GM12878 (cell line): ENCODE results near the gene GJD3.

ENCODE experiments used
- CTCF ChIP-seq, 3 experiments: IDR thresholded peaks in 2 of 3; conservative IDR thresholded peaks in 1 of 3; 2 replicates each; pipeline ENCODE4 v1.5.1; 2011; ENCODE audit warnings: low read depth in 3 of 3, low read length in 3 of 3, mild to moderate bottlenecking in 3 of 3, control low read depth in 2 of 3, moderate library complexity in 2 of 3, inconsistent platforms in 1 of 3, mixed read lengths in 1 of 3; ENCODE audit not compliant: control insufficient read depth in 2 of 3, insufficient read depth in 1 of 3; ENCODE audit errors: extremely low read depth in 1 of 3
- ELK1 ChIP-seq: IDR thresholded peaks from 2 replicates; pipeline ENCODE4 v1.6.1; 2012; ENCODE audit warnings: low read depth, low read length, improper control_type of control experiment
- POLR2AphosphoS5 ChIP-seq: IDR thresholded peaks from 2 replicates; pipeline ENCODE4 v1.6.1; 2011; ENCODE audit warnings: mild to moderate bottlenecking, low read length, inconsistent platforms
- POU2F2 ChIP-seq: IDR thresholded peaks from 3 replicates; pipeline ENCODE4 v1.6.1; 2011; ENCODE audit warnings: low read depth, mild to moderate bottlenecking, low read length, borderline replicate concordance
- RFX5 ChIP-seq: IDR thresholded peaks from 2 replicates; pipeline ENCODE4 v1.6.1; 2011; ENCODE audit warnings: low read depth, low read length, improper control_type of control experiment
- TARDBP ChIP-seq: IDR thresholded peaks from 2 replicates; pipeline ENCODE4 v1.6.1; 2016; ENCODE audit warnings: borderline replicate concordance
- YY1 ChIP-seq: IDR thresholded peaks from 2 replicates; pipeline ENCODE4 v1.6.1; 2011; ENCODE audit warnings: low read depth, mild to moderate bottlenecking, low read length
- ZSCAN29 ChIP-seq: fragments of 450-650 bp; IDR thresholded peaks from 2 replicates; pipeline ENCODE4 v1.6.1; 2017; ENCODE audit warnings: mild to moderate bottlenecking, moderate library complexity

- TF ChIP-seq YY1 (no peak), ELK1 (no peak), TARDBP (no peak), ZSCAN29 (no peak), POLR2AphosphoS5 (no peak), POU2F2 (no peak), CTCF (IDR thresholded peaks at IDR 0.05 in 2 of 3, conservative IDR thresholded peaks at IDR 0.05 in 1 of 3; ENCODE audit: control insufficient read depth in 2 of 3, extremely low read depth in 1 of 3, insufficient read depth in 1 of 3, low read depth in 3 of 3, low read length in 3 of 3) (no peak), RFX5 (no peak)
Observed at GRCh38 chr17:40327244-40327729, 37.2 kb downstream of the GJD3 start.
